ENCODE measurements around the gene PERP.

Gene PERP

DNA sequence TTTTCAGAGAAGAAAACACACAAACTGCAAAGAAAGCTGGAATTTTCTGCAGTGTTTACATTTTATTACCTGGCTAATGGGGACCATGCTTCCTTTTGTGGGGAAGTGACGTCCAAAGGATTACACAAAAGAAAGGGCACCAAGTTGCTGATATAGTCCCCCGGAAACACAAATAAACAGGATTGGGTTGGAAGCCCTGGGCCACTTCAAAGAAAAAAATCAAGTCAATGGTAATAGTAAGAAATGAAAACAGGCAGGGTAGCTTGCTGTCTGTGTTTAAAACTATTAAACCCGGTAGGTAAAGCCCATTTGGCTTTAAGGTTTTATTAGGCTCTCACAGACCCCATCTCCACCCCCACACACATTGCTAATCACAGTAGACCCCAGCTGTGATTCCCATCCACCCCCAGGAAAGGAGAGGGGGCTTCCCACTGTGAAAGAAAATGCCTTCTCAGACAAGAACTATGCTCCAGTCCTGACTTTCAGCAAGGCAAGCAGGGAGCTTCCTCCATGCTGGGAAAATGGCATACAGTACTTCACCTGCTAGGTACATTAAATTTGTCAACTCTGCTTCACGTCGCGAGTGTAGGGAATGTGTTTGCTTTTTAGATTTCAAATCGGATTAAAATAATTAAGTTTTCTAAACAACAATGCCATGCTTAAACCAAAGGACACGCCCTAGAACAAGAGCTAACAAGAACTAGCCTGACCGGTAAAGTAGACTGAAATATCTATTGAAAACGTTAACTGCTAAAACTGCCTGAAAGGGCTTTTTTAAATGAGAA, 1.1 kb downstream of the PERP start:
- Histone ChIP-seq H3K27me3 (ENCODE audit: control insufficient read depth in 1 of 2, insufficient read depth in 2 of 2, low read length in 2 of 2) (peaks cover 7 to 9% of the 10 kb centered on the region in 2 donors), H3K4me3 (ENCODE audit: low read depth in 1 of 2, low read length in 2 of 2) (peak overlapping the region; percentile 79 to 88), H3K9me3 (ENCODE audit: control insufficient read depth in 1 of 2, low read length in 2 of 2) (no peaks in the 10 kb centered on the region), H3K27ac (ENCODE audit: low read depth, low read length) (peak overlapping the region; percentile 53), H3K4me1 (ENCODE audit: control insufficient read depth in 1 of 2, insufficient read depth in 2 of 2, low read length in 2 of 2) (peaks cover 17 to 32% of the 10 kb centered on the region in 2 donors), H3K9ac (ENCODE audit: low read depth in 1 of 2, low read length in 2 of 2) (peak overlapping the region; percentile 85 to 86), H3K36me3 (ENCODE audit: control insufficient read depth in 1 of 2, insufficient read depth in 2 of 2, low read length in 2 of 2) (no peaks in the 10 kb centered on the region)

DNA sequence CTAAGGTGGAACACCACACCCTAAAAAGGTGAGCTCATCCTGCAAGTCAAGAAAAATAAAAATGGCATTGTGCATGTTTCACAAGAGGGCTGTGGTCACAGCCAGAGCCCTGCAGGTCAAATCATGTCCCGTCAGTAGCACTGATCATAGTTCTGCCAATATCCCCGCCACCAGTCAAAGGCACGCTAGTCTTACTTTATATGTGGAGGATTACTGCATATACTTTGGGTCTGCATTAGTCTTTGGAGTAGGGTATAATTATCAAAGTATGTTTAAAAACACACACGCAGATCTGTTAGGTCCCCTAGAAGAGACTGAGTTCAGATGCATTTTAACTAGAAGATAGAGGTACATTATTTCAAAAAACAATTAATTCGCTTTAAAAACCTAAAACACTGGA, 1.8 kb downstream of the PERP start:
- H3K4me3 ChIP-seq (ENCODE audit: low read depth in 1 of 2, low read length in 2 of 2): peak overlapping the region; percentile 79 to 88
- H3K4me1 ChIP-seq (ENCODE audit: control insufficient read depth in 1 of 2, insufficient read depth in 2 of 2, low read length in 2 of 2): peaks cover 17 to 32% of the 10 kb centered on the region in 2 donors
- H3K9me3 ChIP-seq (ENCODE audit: control insufficient read depth in 1 of 2, low read length in 2 of 2): no peaks in the 10 kb centered on the region
- H3K9ac ChIP-seq (ENCODE audit: low read depth in 1 of 2, low read length in 2 of 2): peak overlapping the region; percentile 85 to 86
- H3K36me3 ChIP-seq (ENCODE audit: control insufficient read depth in 1 of 2, insufficient read depth in 2 of 2, low read length in 2 of 2): no peaks in the 10 kb centered on the region
- no peak overlapping the region for H3K27ac ChIP-seq (ENCODE audit: low read depth, low read length)
- peaks cover 7 to 9% of the 10 kb centered on the region in 2 donors for H3K27me3 ChIP-seq (ENCODE audit: control insufficient read depth in 1 of 2, insufficient read depth in 2 of 2, low read length in 2 of 2)

DNA sequence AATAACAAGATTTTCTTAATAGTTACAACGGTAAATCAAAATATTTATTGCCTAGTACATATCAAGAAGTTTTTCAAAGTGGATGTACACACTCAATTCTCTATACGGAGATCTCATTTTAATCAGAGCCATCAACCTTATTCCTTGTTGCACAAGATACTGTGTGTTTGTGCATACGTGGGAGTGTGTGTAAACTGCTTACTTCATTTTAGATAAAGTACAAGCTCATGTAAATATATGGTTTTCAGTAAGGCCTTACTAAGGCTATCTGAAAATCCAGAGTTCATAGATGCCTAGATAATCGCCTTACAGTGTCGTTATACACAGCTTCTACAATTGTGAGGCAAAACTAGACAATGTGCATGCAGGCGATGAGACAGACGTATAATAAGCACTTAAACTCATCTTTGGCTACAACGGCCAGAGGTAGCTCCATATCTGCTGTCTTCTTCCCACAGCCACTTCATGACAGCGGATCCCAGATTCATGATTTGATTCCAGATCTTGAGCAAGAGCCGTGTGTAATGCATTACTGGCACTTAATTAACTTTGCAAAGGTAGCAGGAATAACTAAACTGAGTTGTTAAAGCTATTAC, 2.5 kb downstream of the PERP start:
- Histone ChIP-seq H3K27me3 (ENCODE audit: control insufficient read depth in 1 of 2, insufficient read depth in 2 of 2, low read length in 2 of 2) (peaks cover 3 to 9% of the 10 kb centered on the region in 2 donors), H3K36me3 (ENCODE audit: control insufficient read depth in 1 of 2, insufficient read depth in 2 of 2, low read length in 2 of 2) (no peaks in the 10 kb centered on the region), H3K4me1 (ENCODE audit: control insufficient read depth in 1 of 2, insufficient read depth in 2 of 2, low read length in 2 of 2) (peaks cover 17 to 32% of the 10 kb centered on the region in 2 donors), H3K9me3 (ENCODE audit: control insufficient read depth in 1 of 2, low read length in 2 of 2) (no peaks in the 10 kb centered on the region), H3K4me3 (ENCODE audit: low read depth in 1 of 2, low read length in 2 of 2) (peak overlapping the region; percentile 79 to 88), H3K9ac (ENCODE audit: low read depth in 1 of 2, low read length in 2 of 2) (no peak overlapping the region), H3K27ac (ENCODE audit: low read depth, low read length) (no peak overlapping the region)

DNA sequence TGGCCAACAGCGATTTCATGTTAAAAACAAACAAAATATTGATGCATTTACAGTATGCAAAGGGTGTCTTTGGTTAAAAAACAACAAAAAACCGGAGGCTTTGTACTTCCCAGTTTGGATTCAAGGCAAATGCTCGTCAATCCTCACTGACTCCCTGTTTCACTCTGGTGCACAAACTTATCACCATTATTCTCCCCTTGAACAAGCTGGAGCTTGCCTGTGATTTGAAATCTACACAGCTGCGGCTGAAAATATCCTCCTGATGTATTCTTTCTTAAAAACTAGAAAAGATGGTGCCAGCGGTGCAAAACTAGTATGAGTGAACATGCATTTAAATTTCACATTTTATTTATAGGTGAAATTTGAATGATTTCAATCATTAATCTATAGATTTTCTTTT, 3.3 kb downstream of the PERP start:
- Histone ChIP-seq H3K4me1 (ENCODE audit: control insufficient read depth in 1 of 2, insufficient read depth in 2 of 2, low read length in 2 of 2) (peaks cover 14 to 27% of the 10 kb centered on the region in 2 donors), H3K36me3 (ENCODE audit: control insufficient read depth in 1 of 2, insufficient read depth in 2 of 2, low read length in 2 of 2) (no peaks in the 10 kb centered on the region), H3K27me3 (ENCODE audit: control insufficient read depth in 1 of 2, insufficient read depth in 2 of 2, low read length in 2 of 2) (peaks cover 3 to 9% of the 10 kb centered on the region in 2 donors), H3K27ac (ENCODE audit: low read depth, low read length) (no peak overlapping the region), H3K9me3 (ENCODE audit: control insufficient read depth in 1 of 2, low read length in 2 of 2) (no peaks in the 10 kb centered on the region), H3K9ac (ENCODE audit: low read depth in 1 of 2, low read length in 2 of 2) (no peak overlapping the region), H3K4me3 (ENCODE audit: low read depth in 1 of 2, low read length in 2 of 2) (no peak overlapping the region)

DNA sequence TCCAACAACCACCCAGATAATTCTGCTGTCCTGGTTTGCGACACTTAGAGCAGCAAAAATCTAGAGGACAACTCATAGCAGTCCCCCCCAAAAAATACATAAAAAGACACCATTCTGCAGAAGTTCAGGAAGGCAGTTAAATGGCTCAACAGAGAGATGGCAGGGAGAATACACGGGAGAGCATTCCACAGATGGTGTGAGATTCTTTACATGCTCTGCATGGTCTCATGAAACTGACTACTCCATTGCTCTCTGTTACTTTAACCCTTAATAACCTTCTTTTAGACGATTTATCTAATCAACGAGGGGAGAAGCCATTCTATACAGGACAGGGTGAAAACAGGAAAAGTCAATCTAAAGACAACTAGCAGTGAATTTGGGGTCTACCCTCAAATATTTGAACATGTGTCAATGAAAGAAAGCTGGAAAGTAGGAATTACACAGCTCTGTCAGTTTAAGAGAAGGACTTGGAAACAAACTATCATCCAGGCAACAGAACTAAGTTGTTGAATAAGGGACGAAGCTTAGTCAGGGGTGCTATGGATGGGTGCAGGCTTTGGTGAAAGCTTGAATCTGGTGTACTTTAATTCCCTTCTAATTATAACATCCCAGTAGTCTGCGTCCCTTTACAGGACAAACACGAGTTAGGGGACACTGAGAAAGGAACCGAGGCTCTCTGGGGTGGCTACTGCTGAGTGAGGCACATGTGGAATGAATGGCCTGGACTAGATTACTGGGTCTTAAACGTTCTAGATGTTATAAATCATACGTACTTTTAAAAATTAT, 5.1 kb downstream of the PERP start:
- peaks cover 3 to 6% of the 10 kb centered on the region in 2 donors for H3K27me3 ChIP-seq (ENCODE audit: control insufficient read depth in 1 of 2, insufficient read depth in 2 of 2, low read length in 2 of 2)
- H3K9ac ChIP-seq (ENCODE audit: low read depth in 1 of 2, low read length in 2 of 2): no peak overlapping the region
- H3K36me3 ChIP-seq (ENCODE audit: control insufficient read depth in 1 of 2, insufficient read depth in 2 of 2, low read length in 2 of 2): no peaks in the 10 kb centered on the region
- H3K9me3 ChIP-seq (ENCODE audit: control insufficient read depth in 1 of 2, low read length in 2 of 2): no peaks in the 10 kb centered on the region
- H3K4me1 ChIP-seq (ENCODE audit: control insufficient read depth in 1 of 2, insufficient read depth in 2 of 2, low read length in 2 of 2): peaks cover 6 to 15% of the 10 kb centered on the region in 2 donors
- no peak overlapping the region for H3K27ac ChIP-seq (ENCODE audit: low read depth, low read length)
- H3K4me3 ChIP-seq (ENCODE audit: low read depth in 1 of 2, low read length in 2 of 2): no peak overlapping the region

DNA sequence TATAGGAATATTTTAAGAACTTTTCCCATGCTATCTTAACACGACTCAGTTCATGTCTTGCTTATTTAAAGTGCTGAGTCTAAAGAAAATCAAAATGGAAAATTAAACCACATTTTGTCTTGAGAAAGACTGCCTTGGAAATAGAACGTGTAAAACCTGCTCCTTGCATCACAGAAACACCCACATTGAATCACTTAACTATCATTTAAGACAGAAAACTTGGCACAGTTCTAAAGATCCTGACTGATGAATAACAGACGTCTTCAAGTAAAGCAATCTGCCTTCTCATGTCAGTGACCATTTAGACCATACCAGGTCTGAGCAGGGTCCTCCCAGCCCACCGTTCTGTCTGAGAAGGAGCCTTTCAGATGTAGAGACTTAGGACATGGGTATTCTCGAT, 7.4 kb downstream of the PERP start:
- H3K9me3 ChIP-seq (ENCODE audit: control insufficient read depth in 1 of 2, low read length in 2 of 2): no peaks in the 10 kb centered on the region
- H3K4me3 ChIP-seq (ENCODE audit: low read depth in 1 of 2, low read length in 2 of 2): no peak overlapping the region
- H3K27me3 ChIP-seq (ENCODE audit: control insufficient read depth in 1 of 2, insufficient read depth in 2 of 2, low read length in 2 of 2): no peaks in the 10 kb centered on the region
- H3K27ac ChIP-seq (ENCODE audit: low read depth, low read length): no peak overlapping the region
- peaks cover 6 to 16% of the 10 kb centered on the region in 2 donors for H3K36me3 ChIP-seq (ENCODE audit: control insufficient read depth in 1 of 2, insufficient read depth in 2 of 2, low read length in 2 of 2)
- peaks cover 2 to 4% of the 10 kb centered on the region in 2 donors for H3K4me1 ChIP-seq (ENCODE audit: control insufficient read depth in 1 of 2, insufficient read depth in 2 of 2, low read length in 2 of 2)
- no peak overlapping the region for H3K9ac ChIP-seq (ENCODE audit: low read depth in 1 of 2, low read length in 2 of 2)

DNA sequence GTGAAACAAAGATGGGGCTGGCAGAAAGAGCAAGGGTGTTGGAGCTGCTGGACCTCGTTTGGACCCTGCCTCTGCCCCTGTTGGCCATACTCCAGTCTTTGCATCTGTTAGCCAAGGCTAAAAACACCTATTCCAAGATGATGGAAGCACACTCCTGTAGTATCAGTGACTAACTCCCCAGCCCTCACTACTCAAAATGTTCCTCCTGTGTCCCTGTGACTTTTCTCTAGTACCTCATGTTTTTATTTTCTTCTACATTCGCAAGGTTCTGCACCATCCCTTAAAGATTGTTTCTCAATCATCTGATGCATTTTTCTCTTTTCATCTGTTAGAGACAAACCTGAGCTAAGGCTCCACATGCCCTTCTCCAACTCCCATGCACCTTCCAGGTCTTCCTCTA, 8.9 kb downstream of the PERP start:
- H3K27me3 ChIP-seq (ENCODE audit: control insufficient read depth in 1 of 2, insufficient read depth in 2 of 2, low read length in 2 of 2): no peaks in the 10 kb centered on the region
- peaks cover 7 to 22% of the 10 kb centered on the region in 2 donors for H3K36me3 ChIP-seq (ENCODE audit: control insufficient read depth in 1 of 2, insufficient read depth in 2 of 2, low read length in 2 of 2)
- H3K4me3 ChIP-seq (ENCODE audit: low read depth in 1 of 2, low read length in 2 of 2): no peak overlapping the region
- no peak overlapping the region for H3K27ac ChIP-seq (ENCODE audit: low read depth, low read length)
- H3K4me1 ChIP-seq (ENCODE audit: control insufficient read depth in 1 of 2, insufficient read depth in 2 of 2, low read length in 2 of 2): no peaks in the 10 kb centered on the region
- H3K9ac ChIP-seq (ENCODE audit: low read depth in 1 of 2, low read length in 2 of 2): no peak overlapping the region
- H3K9me3 ChIP-seq (ENCODE audit: control insufficient read depth in 1 of 2, low read length in 2 of 2): no peaks in the 10 kb centered on the region

DNA sequence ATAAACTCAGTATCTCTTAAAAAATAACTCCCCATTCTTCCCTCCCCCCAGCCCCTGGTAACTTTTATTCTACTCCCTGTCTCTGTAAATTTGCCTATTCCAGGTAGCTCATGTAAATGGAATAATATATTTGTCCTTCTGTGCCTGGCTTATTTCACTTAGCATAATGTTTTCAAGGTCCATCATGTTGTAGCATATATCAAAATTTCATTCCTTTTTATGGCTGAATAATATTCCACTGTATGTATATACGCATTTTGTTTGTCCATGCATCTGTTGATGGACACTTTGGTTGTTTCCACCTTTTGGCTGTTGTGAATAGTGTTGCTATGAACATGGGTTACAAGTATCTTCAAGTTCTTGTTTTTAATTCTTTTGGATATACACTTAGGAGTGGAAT, 13.0 kb downstream of the PERP start:
- Histone ChIP-seq H3K4me3 (ENCODE audit: low read depth in 1 of 2, low read length in 2 of 2) (no peak overlapping the region), H3K4me1 (ENCODE audit: control insufficient read depth in 1 of 2, insufficient read depth in 2 of 2, low read length in 2 of 2) (peaks cover 4 to 6% of the 10 kb centered on the region in 2 donors), H3K27me3 (ENCODE audit: control insufficient read depth in 1 of 2, insufficient read depth in 2 of 2, low read length in 2 of 2) (no peaks in the 10 kb centered on the region), H3K27ac (ENCODE audit: low read depth, low read length) (no peak overlapping the region), H3K9ac (ENCODE audit: low read depth in 1 of 2, low read length in 2 of 2) (no peak overlapping the region), H3K9me3 (ENCODE audit: control insufficient read depth in 1 of 2, low read length in 2 of 2) (no peaks in the 10 kb centered on the region), H3K36me3 (ENCODE audit: control insufficient read depth in 1 of 2, insufficient read depth in 2 of 2, low read length in 2 of 2) (peaks cover 7 to 29% of the 10 kb centered on the region in 2 donors)

DNA sequence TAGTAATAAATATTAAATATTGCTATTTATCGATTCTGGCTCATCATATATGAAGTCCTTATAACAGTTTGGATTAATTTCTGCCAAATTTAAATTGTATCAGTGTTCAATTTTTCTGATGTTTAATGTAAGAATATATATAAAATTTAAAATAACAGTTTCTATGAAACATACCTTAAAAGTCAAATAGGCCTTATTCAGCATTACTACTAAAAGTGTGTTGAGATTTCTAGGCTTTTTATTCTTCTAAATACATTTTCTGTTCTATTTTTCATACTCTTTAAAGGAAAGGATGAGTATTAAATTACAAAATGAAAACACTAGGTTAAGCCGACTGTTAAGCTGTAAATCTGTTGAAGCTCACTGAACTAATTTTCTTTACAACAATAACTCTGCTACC, 13.6 kb downstream of the PERP start:
- no peak overlapping the region for H3K9ac ChIP-seq (ENCODE audit: low read depth in 1 of 2, low read length in 2 of 2)
- no peaks in the 10 kb centered on the region for H3K9me3 ChIP-seq (ENCODE audit: control insufficient read depth in 1 of 2, low read length in 2 of 2)
- no peak overlapping the region for H3K27ac ChIP-seq (ENCODE audit: low read depth, low read length)
- no peak overlapping the region for H3K4me3 ChIP-seq (ENCODE audit: low read depth in 1 of 2, low read length in 2 of 2)
- no peaks in the 10 kb centered on the region for H3K27me3 ChIP-seq (ENCODE audit: control insufficient read depth in 1 of 2, insufficient read depth in 2 of 2, low read length in 2 of 2)
- peaks cover 7 to 29% of the 10 kb centered on the region in 2 donors for H3K36me3 ChIP-seq (ENCODE audit: control insufficient read depth in 1 of 2, insufficient read depth in 2 of 2, low read length in 2 of 2)
- H3K4me1 ChIP-seq (ENCODE audit: control insufficient read depth in 1 of 2, insufficient read depth in 2 of 2, low read length in 2 of 2): peaks cover 10 to 11% of the 10 kb centered on the region in 2 donors

DNA sequence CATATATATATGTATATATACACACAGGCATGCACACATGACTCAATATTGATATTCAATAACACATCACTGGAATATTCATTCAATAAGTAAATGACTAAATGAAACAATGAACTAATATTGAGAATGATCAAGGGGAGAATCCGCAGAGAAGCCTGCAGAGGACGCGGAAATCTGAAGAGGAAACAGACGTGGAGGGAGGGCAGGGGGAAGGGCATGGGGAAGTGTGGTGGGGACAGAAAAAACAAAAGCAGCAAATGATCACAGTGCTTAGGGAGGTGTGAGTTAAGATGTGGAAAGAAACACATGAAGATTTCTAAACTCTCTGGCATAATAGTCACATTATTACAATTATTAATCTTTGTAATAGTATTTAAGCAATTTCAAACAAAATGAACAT, 14.5 kb downstream of the PERP start:
- Histone ChIP-seq H3K9ac (ENCODE audit: low read depth in 1 of 2, low read length in 2 of 2) (no peak overlapping the region), H3K4me1 (ENCODE audit: control insufficient read depth in 1 of 2, insufficient read depth in 2 of 2, low read length in 2 of 2) (peaks cover 14 to 18% of the 10 kb centered on the region in 2 donors), H3K36me3 (ENCODE audit: control insufficient read depth in 1 of 2, insufficient read depth in 2 of 2, low read length in 2 of 2) (peaks cover 7 to 29% of the 10 kb centered on the region in 2 donors), H3K4me3 (ENCODE audit: low read depth in 1 of 2, low read length in 2 of 2) (no peak overlapping the region), H3K9me3 (ENCODE audit: control insufficient read depth in 1 of 2, low read length in 2 of 2) (no peaks in the 10 kb centered on the region), H3K27ac (ENCODE audit: low read depth, low read length) (no peak overlapping the region), H3K27me3 (ENCODE audit: control insufficient read depth in 1 of 2, insufficient read depth in 2 of 2, low read length in 2 of 2) (no peaks in the 10 kb centered on the region)

Data from duodenal mucosa (tissue), 2 donors.